T-helper 17 cell (primary cell): ENCODE data around the gene CDH20. TPM values are rescaled to one million over a fixed set of nuclear protein-coding genes. Genes with fewer than 3 reads are reported as not detected.

ENCODE experiments used
- ATAC-seq: fragments of 150-1000 bp; cut with Tn5 transposase; 2 replicates; pipeline ENCODE4 v1.10.0; 2021; ENCODE audit warnings: mild to moderate bottlenecking, moderate library complexity
- DNase-seq, 3 donors: peaks; one replicate each; pipeline versions ENCODE4 v3.0.0 to v3.0.0-alpha.2; 2020 to 2021
- H3K9me3 ChIP-seq: one replicate; pipeline ENCODE4 v1.7.0; 2013; ENCODE audit warnings: low read length, mild to moderate bottlenecking; ENCODE audit not compliant: control insufficient read depth, poor library complexity, severe bottlenecking
- H3K27ac Mint-ChIP-seq: one replicate; pipeline ENCODE4 v1.8.0; 2022; ENCODE audit warnings: mild to moderate bottlenecking, moderate library complexity, mixed read lengths
- H3K27me3 Mint-ChIP-seq: one replicate; pipeline ENCODE4 v1.8.0; 2022; ENCODE audit warnings: mixed read lengths
- H3K36me3 Mint-ChIP-seq: one replicate; pipeline ENCODE4 v1.8.0; 2022; ENCODE audit warnings: low read depth, mixed read lengths
- H3K4me1 Mint-ChIP-seq: one replicate; pipeline ENCODE4 v1.8.0; 2022; ENCODE audit warnings: mild to moderate bottlenecking, mixed read lengths
- H3K4me3 Mint-ChIP-seq: one replicate; pipeline ENCODE4 v1.8.0; 2022; ENCODE audit warnings: mild to moderate bottlenecking, moderate library complexity, mixed read lengths
- total RNA-seq, 4 donors: library from RNA in 2 of 4; stranded (reverse) in 2 of 4; gene quantifications; one replicate each; pipeline ENCODE4 v1.2.3 and lab custom pipeline; 2022 to 2026

Gene CDH20
- total RNA-seq, 2 donors from 2014 or later: 0.21 to 0.35 TPM

- Mint-ChIP-seq H3K4me1 (no peaks in the 10 kb centered on the region), H3K27me3 (peaks cover 6% of the 10 kb centered on the region), H3K27ac (no peak overlapping the region), H3K36me3 (no peaks in the 10 kb centered on the region), H3K4me3 (no peak overlapping the region)
- ATAC-seq: no peak
- DNase-seq: no peak
- no peaks in the 10 kb centered on the region for H3K9me3 ChIP-seq
Observed at GRCh38 chr18:61466736-61467135, 133.5 kb downstream of the CDH20 start.

GRCh38 chr18:61470031-61470674, 136.9 kb downstream of the CDH20 start:
- DNase-seq: no peak
- no peak overlapping the region for H3K4me3 Mint-ChIP-seq
- H3K4me1 Mint-ChIP-seq: no peaks in the 10 kb centered on the region
- no peak overlapping the region for H3K27ac Mint-ChIP-seq
- ATAC-seq: no peak
- no peaks in the 10 kb centered on the region for H3K9me3 ChIP-seq
- H3K27me3 Mint-ChIP-seq: peaks cover 15% of the 10 kb centered on the region
- H3K36me3 Mint-ChIP-seq: no peaks in the 10 kb centered on the region

- Mint-ChIP-seq H3K4me1 (no peaks in the 10 kb centered on the region), H3K4me3 (no peak overlapping the region), H3K27me3 (peaks cover 25% of the 10 kb centered on the region), H3K27ac (no peak overlapping the region), H3K36me3 (no peaks in the 10 kb centered on the region)
- ATAC-seq (no peak), DNase-seq (no peak)
- H3K9me3 ChIP-seq: no peaks in the 10 kb centered on the region
Observed at GRCh38 chr18:61471541-61471940, 138.3 kb downstream of the CDH20 start.

GRCh38 chr18:61471942-61472341, 138.7 kb downstream of the CDH20 start:
- no peaks in the 10 kb centered on the region for H3K9me3 ChIP-seq
- H3K27me3 Mint-ChIP-seq: peaks cover 25% of the 10 kb centered on the region
- DNase-seq: no peak
- H3K4me3 Mint-ChIP-seq: no peak overlapping the region
- no peak for ATAC-seq
- H3K36me3 Mint-ChIP-seq: no peaks in the 10 kb centered on the region
- H3K27ac Mint-ChIP-seq: no peak overlapping the region
- no peaks in the 10 kb centered on the region for H3K4me1 Mint-ChIP-seq

- no peak overlapping the region for H3K4me3 Mint-ChIP-seq
- H3K27ac Mint-ChIP-seq: no peak overlapping the region
Observed at GRCh38 chr18:61474341-61474740, 141.1 kb downstream of the CDH20 start.

GRCh38 chr18:61474918-61475317, 141.7 kb downstream of the CDH20 start:
- no peak overlapping the region for H3K4me3 Mint-ChIP-seq

More at GRCh38 chr18:61474341-61474740, 141.1 kb downstream of the CDH20 start:
- no peak for ATAC-seq
- no peak for DNase-seq
- no peaks in the 10 kb centered on the region for H3K9me3 ChIP-seq
- Mint-ChIP-seq H3K27me3 (peaks cover 25% of the 10 kb centered on the region), H3K4me1 (no peaks in the 10 kb centered on the region), H3K36me3 (no peaks in the 10 kb centered on the region)

GRCh38 chr18:61475931-61476330, 142.7 kb downstream of the CDH20 start:
- no peak for ATAC-seq

More at GRCh38 chr18:61474918-61475317, 141.7 kb downstream of the CDH20 start:
- DNase-seq (no peak), ATAC-seq (no peak)
- Mint-ChIP-seq H3K27me3 (peaks cover 25% of the 10 kb centered on the region), H3K27ac (no peak overlapping the region), H3K36me3 (no peaks in the 10 kb centered on the region), H3K4me1 (no peaks in the 10 kb centered on the region)
- H3K9me3 ChIP-seq: no peaks in the 10 kb centered on the region

GRCh38 chr18:61489334-61489733, 156.1 kb downstream of the CDH20 start:
- Mint-ChIP-seq H3K4me1 (no peaks in the 10 kb centered on the region), H3K36me3 (no peaks in the 10 kb centered on the region), H3K27me3 (peaks cover 8% of the 10 kb centered on the region), H3K27ac (no peak overlapping the region), H3K4me3 (no peak overlapping the region)
- ATAC-seq (no peak), DNase-seq (no peak)
- no peaks in the 10 kb centered on the region for H3K9me3 ChIP-seq

More at GRCh38 chr18:61475931-61476330, 142.7 kb downstream of the CDH20 start:
- peaks cover 25% of the 10 kb centered on the region for H3K27me3 Mint-ChIP-seq
- H3K27ac Mint-ChIP-seq: no peak overlapping the region
- H3K9me3 ChIP-seq: no peaks in the 10 kb centered on the region
- H3K36me3 Mint-ChIP-seq: no peaks in the 10 kb centered on the region
- DNase-seq: no peak
- H3K4me3 Mint-ChIP-seq: no peak overlapping the region
- no peaks in the 10 kb centered on the region for H3K4me1 Mint-ChIP-seq

- Mint-ChIP-seq H3K36me3 (no peaks in the 10 kb centered on the region), H3K27me3 (peaks cover 15% of the 10 kb centered on the region), H3K4me3 (no peak overlapping the region), H3K4me1 (no peaks in the 10 kb centered on the region), H3K27ac (no peak overlapping the region)
- no peak for ATAC-seq
- DNase-seq: no peak
- no peaks in the 10 kb centered on the region for H3K9me3 ChIP-seq
Observed at GRCh38 chr18:61496374-61496773, 163.1 kb downstream of the CDH20 start.

- DNase-seq (no peak), ATAC-seq (no peak)
- Mint-ChIP-seq H3K27me3 (peaks cover 20% of the 10 kb centered on the region), H3K4me1 (no peaks in the 10 kb centered on the region), H3K4me3 (no peak overlapping the region), H3K36me3 (no peaks in the 10 kb centered on the region), H3K27ac (no peak overlapping the region)
- H3K9me3 ChIP-seq: no peaks in the 10 kb centered on the region
Observed at GRCh38 chr18:61497422-61497821, 164.2 kb downstream of the CDH20 start.

- no peak for ATAC-seq
- no peaks in the 10 kb centered on the region for H3K9me3 ChIP-seq
- H3K4me3 Mint-ChIP-seq: no peak overlapping the region
- H3K27me3 Mint-ChIP-seq: peaks cover 45% of the 10 kb centered on the region
- peak overlapping the region; percentile 57 for H3K27ac Mint-ChIP-seq
- no peak for DNase-seq
- H3K36me3 Mint-ChIP-seq: no peaks in the 10 kb centered on the region
- H3K4me1 Mint-ChIP-seq: no peaks in the 10 kb centered on the region
Observed at GRCh38 chr18:61502472-61502871, 169.2 kb downstream of the CDH20 start.

GRCh38 chr18:61503688-61504087, 170.5 kb downstream of the CDH20 start:
- no peaks in the 10 kb centered on the region for H3K9me3 ChIP-seq
- Mint-ChIP-seq H3K27ac (no peak overlapping the region), H3K27me3 (peaks cover 37% of the 10 kb centered on the region), H3K4me3 (no peak overlapping the region), H3K4me1 (no peaks in the 10 kb centered on the region), H3K36me3 (no peaks in the 10 kb centered on the region)
- no peak for ATAC-seq
- DNase-seq: no peak

- Mint-ChIP-seq H3K27me3 (peaks cover 19% of the 10 kb centered on the region), H3K4me1 (no peaks in the 10 kb centered on the region), H3K4me3 (no peak overlapping the region), H3K36me3 (no peaks in the 10 kb centered on the region), H3K27ac (no peak overlapping the region)
- no peaks in the 10 kb centered on the region for H3K9me3 ChIP-seq
- DNase-seq (no peak), ATAC-seq (no peak)
Observed at GRCh38 chr18:61528961-61529360, 195.7 kb downstream of the CDH20 start.

- Mint-ChIP-seq H3K27ac (no peak overlapping the region), H3K36me3 (no peaks in the 10 kb centered on the region), H3K4me3 (no peak overlapping the region), H3K4me1 (no peaks in the 10 kb centered on the region), H3K27me3 (peaks cover 24% of the 10 kb centered on the region)
- no peak for ATAC-seq
- H3K9me3 ChIP-seq: no peaks in the 10 kb centered on the region
- DNase-seq: no peak
Observed at GRCh38 chr18:61530681-61531080, 197.5 kb downstream of the CDH20 start.
